A673 (cell line): ENCODE data around the gene MTRF1.

Experiments used
- EZH2 ChIP-seq: fragments of 200-600 bp; sonication (generic); IDR thresholded peaks from 2 replicates; pipeline ENCODE4 v1.6.1; 2017; ENCODE audit warnings: borderline replicate concordance, low read depth, mild to moderate bottlenecking, mixed read lengths, antibody characterized with exemption, low read length; ENCODE audit not compliant: poor library complexity, severe bottlenecking
- TF ChIP-seq, protein P1 (sequence below): fragments of 300-800, 200-600 bp; sonication (generic); conservative IDR thresholded peaks from 2 replicates; pipeline ENCODE4 v1.5.1; 2017; ENCODE audit warnings: low read depth, mild to moderate bottlenecking, antibody characterized with exemption, low read length, moderate library complexity, mixed read lengths

DNA sequence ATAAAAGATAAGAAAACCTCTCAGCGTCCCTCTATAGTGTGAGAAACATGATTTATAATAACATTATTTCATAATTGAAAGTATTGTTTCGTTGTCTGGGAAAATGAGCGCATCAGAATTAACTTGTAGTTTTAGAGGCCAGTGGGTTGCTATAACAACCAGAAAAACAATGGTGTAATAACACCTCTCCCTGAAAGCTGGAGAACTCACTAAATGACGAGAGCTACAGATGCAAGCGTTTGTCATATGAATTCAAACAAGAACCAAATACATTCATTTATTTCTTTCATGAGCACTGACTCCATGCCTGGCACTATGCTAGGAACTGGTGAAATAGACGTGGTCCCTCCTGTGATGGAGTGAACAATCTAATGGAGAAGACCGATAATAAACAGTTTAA lies 85.3 kb downstream of the MTRF1 start:
- TF ChIP-seq, protein P1, sequence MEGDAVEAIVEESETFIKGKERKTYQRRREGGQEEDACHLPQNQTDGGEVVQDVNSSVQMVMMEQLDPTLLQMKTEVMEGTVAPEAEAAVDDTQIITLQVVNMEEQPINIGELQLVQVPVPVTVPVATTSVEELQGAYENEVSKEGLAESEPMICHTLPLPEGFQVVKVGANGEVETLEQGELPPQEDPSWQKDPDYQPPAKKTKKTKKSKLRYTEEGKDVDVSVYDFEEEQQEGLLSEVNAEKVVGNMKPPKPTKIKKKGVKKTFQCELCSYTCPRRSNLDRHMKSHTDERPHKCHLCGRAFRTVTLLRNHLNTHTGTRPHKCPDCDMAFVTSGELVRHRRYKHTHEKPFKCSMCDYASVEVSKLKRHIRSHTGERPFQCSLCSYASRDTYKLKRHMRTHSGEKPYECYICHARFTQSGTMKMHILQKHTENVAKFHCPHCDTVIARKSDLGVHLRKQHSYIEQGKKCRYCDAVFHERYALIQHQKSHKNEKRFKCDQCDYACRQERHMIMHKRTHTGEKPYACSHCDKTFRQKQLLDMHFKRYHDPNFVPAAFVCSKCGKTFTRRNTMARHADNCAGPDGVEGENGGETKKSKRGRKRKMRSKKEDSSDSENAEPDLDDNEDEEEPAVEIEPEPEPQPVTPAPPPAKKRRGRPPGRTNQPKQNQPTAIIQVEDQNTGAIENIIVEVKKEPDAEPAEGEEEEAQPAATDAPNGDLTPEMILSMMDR, result no peak
- TF ChIP-seq EZH2, result no peak
